ENCODE results near the gene NACAD.
A peak's percentile ranks its signal among the peaks of the same experiment; 100 is the strongest.

The NACAD gene

GRCh38 chr7:45070254-45070642 lies 18.5 kb downstream of the NACAD start:
- H3K27ac ChIP-seq (ENCODE audit: low read length) = no peak overlapping the region
- H3K27me3 ChIP-seq (ENCODE audit: insufficient read depth, low read length, poor library complexity) = no peaks in the 10 kb centered on the region
- TF ChIP-seq EZH2 (IDR thresholded peaks at IDR 0.05; ENCODE audit: borderline replicate concordance, low read depth, low read length, severe bottlenecking) (no peak), CTCF (IDR thresholded peaks at IDR 0.05; ENCODE audit: borderline replicate concordance, extremely low read depth, low read length, poor library complexity, severe bottlenecking) (no peak)
- H4K20me1 ChIP-seq (ENCODE audit: insufficient read depth, low read length) = peaks cover 78% of the 10 kb centered on the region
- H3K4me3 ChIP-seq (ENCODE audit: low read depth in 1 of 2, low read length in 2 of 2) = no peak overlapping the region
- peaks cover 92% of the 10 kb centered on the region for H3K36me3 ChIP-seq (ENCODE audit: insufficient read depth, low read length)
- ATAC-seq (ENCODE audit: insufficient read depth, low read depth) = no peak
- no peak overlapping the region for H3K4me2 ChIP-seq (ENCODE audit: insufficient read depth, low read length)
- H3K9ac ChIP-seq (ENCODE audit: low read depth, low read length) = no peak overlapping the region
- H3K9me3 ChIP-seq (ENCODE audit: insufficient read depth, low read length, severe bottlenecking) = no peaks in the 10 kb centered on the region
- no peaks in the 10 kb centered on the region for H3K4me1 ChIP-seq (ENCODE audit: insufficient read depth, low read length)
- DNase-seq = no peak
- H2AFZ ChIP-seq (ENCODE audit: low read depth, low read length) = no peak overlapping the region
- peaks cover 46% of the 10 kb centered on the region for H3K79me2 ChIP-seq (ENCODE audit: insufficient read depth, low read length)

- peak; percentile 41; the same call in 1 of the 3 replicates for ATAC-seq (ENCODE audit: insufficient read depth, low read depth)
- no peaks in the 10 kb centered on the region for H3K27me3 ChIP-seq (ENCODE audit: insufficient read depth, low read length, poor library complexity)
- H2AFZ ChIP-seq (ENCODE audit: low read depth, low read length) = no peak overlapping the region
- no peak overlapping the region for H3K9ac ChIP-seq (ENCODE audit: low read depth, low read length)
- H4K20me1 ChIP-seq (ENCODE audit: insufficient read depth, low read length) = peaks cover 78% of the 10 kb centered on the region
- H3K9me3 ChIP-seq (ENCODE audit: insufficient read depth, low read length, severe bottlenecking) = no peaks in the 10 kb centered on the region
- H3K4me2 ChIP-seq (ENCODE audit: insufficient read depth, low read length) = no peak overlapping the region
- H3K4me1 ChIP-seq (ENCODE audit: insufficient read depth, low read length) = no peaks in the 10 kb centered on the region
- peaks cover 92% of the 10 kb centered on the region for H3K36me3 ChIP-seq (ENCODE audit: insufficient read depth, low read length)
- no peak overlapping the region for H3K27ac ChIP-seq (ENCODE audit: low read length)
- no peak for DNase-seq
- H3K79me2 ChIP-seq (ENCODE audit: insufficient read depth, low read length) = peaks cover 52% of the 10 kb centered on the region
- TF ChIP-seq EZH2 (IDR thresholded peaks at IDR 0.05; ENCODE audit: borderline replicate concordance, low read depth, low read length, severe bottlenecking) (no peak), CTCF (IDR thresholded peaks at IDR 0.05; ENCODE audit: borderline replicate concordance, extremely low read depth, low read length, poor library complexity, severe bottlenecking) (peak; percentile 7)
- no peak overlapping the region for H3K4me3 ChIP-seq (ENCODE audit: low read depth in 1 of 2, low read length in 2 of 2)
These were observed 19.1 kb downstream of the NACAD start for GRCh38 chr7:45069444-45070253.

GRCh38 chr7:45068236-45069023 lies 20.3 kb downstream of the NACAD start:
- ATAC-seq (ENCODE audit: insufficient read depth, low read depth) = no peak
- DNase-seq = no peak
- Histone ChIP-seq H3K9me3 (ENCODE audit: insufficient read depth, low read length, severe bottlenecking) (no peaks in the 10 kb centered on the region), H3K27me3 (ENCODE audit: insufficient read depth, low read length, poor library complexity) (no peaks in the 10 kb centered on the region), H2AFZ (ENCODE audit: low read depth, low read length) (no peak overlapping the region), H3K4me2 (ENCODE audit: insufficient read depth, low read length) (no peak overlapping the region), H3K27ac (ENCODE audit: low read length) (no peak overlapping the region), H4K20me1 (ENCODE audit: insufficient read depth, low read length) (peaks cover 79% of the 10 kb centered on the region), H3K9ac (ENCODE audit: low read depth, low read length) (no peak overlapping the region), H3K79me2 (ENCODE audit: insufficient read depth, low read length) (peaks cover 64% of the 10 kb centered on the region), H3K4me1 (ENCODE audit: insufficient read depth, low read length) (no peaks in the 10 kb centered on the region), H3K4me3 (ENCODE audit: low read depth in 1 of 2, low read length in 2 of 2) (no peak overlapping the region), H3K36me3 (ENCODE audit: insufficient read depth, low read length) (peaks cover 92% of the 10 kb centered on the region)
- TF ChIP-seq EZH2 (IDR thresholded peaks at IDR 0.05; ENCODE audit: borderline replicate concordance, low read depth, low read length, severe bottlenecking) (no peak), CTCF (IDR thresholded peaks at IDR 0.05; ENCODE audit: borderline replicate concordance, extremely low read depth, low read length, poor library complexity, severe bottlenecking) (no peak)
